Measurements from ENCODE around the gene NEURL1.
"Not testable (repeated sequence)": the region's sequence is repeated elsewhere in the genome, so short reads cannot be mapped to it uniquely, and the experiment has no call there.

The NEURL1 gene

GRCh38 chr10:103621783-103622125 lies 128.2 kb downstream of the NEURL1 start:
- TF ChIP-seq JUND (IDR thresholded peaks at IDR 0.05; ENCODE audit: low read depth) = no peak
- no peak for DNase-seq (ENCODE audit: low read depth in 1 of 2, low spot score in 1 of 2)
- in situ Hi-C loops (cut with HindIII; ENCODE audit: low pct_unique_long_range_greater_than_20kb, low sequenced_read_pairs) = no loop called here

GRCh38 chr10:103622286-103622685 lies 128.8 kb downstream of the NEURL1 start:
- in situ Hi-C loops (cut with HindIII; ENCODE audit: low pct_unique_long_range_greater_than_20kb, low sequenced_read_pairs) = no loop called here
- TF ChIP-seq JUND (IDR thresholded peaks at IDR 0.05; ENCODE audit: low read depth) = no peak
- DNase-seq (ENCODE audit: low read depth in 1 of 2, low spot score in 1 of 2) = no peak

- no peak for DNase-seq (ENCODE audit: low read depth in 1 of 2, low spot score in 1 of 2)
- in situ Hi-C loops (cut with HindIII; ENCODE audit: low pct_unique_long_range_greater_than_20kb, low sequenced_read_pairs) = no loop called here
- no peak for TF ChIP-seq JUND (IDR thresholded peaks at IDR 0.05; ENCODE audit: low read depth)
Measured at GRCh38 chr10:103622935-103623574, 129.6 kb downstream of the NEURL1 start.

GRCh38 chr10:103626178-103626577 lies 132.7 kb downstream of the NEURL1 start:
- in situ Hi-C loops (cut with HindIII; ENCODE audit: low pct_unique_long_range_greater_than_20kb, low sequenced_read_pairs) = no loop called here

GRCh38 chr10:103627111-103627892 lies 133.8 kb downstream of the NEURL1 start:
- DNase-seq (ENCODE audit: low read depth in 1 of 2, low spot score in 1 of 2) = no peak
- no peak for TF ChIP-seq JUND (IDR thresholded peaks at IDR 0.05; ENCODE audit: low read depth)
- in situ Hi-C loops (cut with HindIII; ENCODE audit: low pct_unique_long_range_greater_than_20kb, low sequenced_read_pairs) = no loop called here

More at GRCh38 chr10:103626178-103626577, 132.7 kb downstream of the NEURL1 start:
- no peak for DNase-seq (ENCODE audit: low read depth in 1 of 2, low spot score in 1 of 2)
- TF ChIP-seq JUND (IDR thresholded peaks at IDR 0.05; ENCODE audit: low read depth) = no peak

DNA sequence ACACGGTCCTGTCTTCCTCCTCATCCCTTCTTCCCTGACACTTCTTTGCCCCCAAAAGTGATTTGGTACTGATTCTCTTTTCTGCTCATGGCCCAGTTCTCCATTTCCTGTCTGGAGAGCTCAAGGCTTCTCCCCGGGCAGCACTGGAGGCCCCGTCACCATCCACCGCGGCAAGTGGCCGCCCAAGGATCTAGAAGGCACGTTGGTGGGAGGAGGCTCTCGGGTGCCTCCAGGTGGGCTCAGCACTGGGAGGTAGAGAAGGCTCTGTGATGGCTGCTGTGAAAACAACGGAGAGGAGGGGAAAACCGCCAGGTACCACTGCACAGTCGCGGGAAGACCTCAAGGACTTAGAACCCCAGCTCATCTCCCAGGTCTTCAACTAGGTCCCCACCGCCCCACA lies 134.4 kb downstream of the NEURL1 start:
- no peak for TF ChIP-seq JUND (IDR thresholded peaks at IDR 0.05; ENCODE audit: low read depth)
- no peak for DNase-seq (ENCODE audit: low read depth in 1 of 2, low spot score in 1 of 2)
- in situ Hi-C loops (cut with HindIII; ENCODE audit: low pct_unique_long_range_greater_than_20kb, low sequenced_read_pairs) = no loop called here

DNA sequence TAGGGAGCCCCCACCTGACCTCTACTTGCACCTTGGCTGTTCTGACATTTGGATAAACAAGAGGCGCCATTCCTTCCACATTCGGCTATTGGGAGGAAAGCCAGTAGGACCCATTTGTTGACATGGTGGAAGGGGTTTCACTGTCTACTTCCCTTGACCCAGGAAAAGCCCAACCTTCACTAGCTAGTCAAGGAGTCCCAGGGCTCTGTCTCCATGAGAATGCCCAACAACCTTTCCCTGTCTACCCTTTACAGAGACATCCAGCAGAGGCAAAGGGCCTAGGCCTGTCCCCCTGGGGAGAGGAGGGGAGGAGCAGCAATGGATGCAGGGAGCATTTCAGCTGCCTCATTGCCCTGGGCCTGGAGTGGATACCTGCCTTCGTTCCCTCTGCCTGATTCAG lies 136.1 kb downstream of the NEURL1 start:
- in situ Hi-C loops (cut with HindIII; ENCODE audit: low pct_unique_long_range_greater_than_20kb, low sequenced_read_pairs) = no loop called here
- DNase-seq (ENCODE audit: low read depth in 1 of 2, low spot score in 1 of 2) = no peak
- no peak for TF ChIP-seq JUND (IDR thresholded peaks at IDR 0.05; ENCODE audit: low read depth)

DNA sequence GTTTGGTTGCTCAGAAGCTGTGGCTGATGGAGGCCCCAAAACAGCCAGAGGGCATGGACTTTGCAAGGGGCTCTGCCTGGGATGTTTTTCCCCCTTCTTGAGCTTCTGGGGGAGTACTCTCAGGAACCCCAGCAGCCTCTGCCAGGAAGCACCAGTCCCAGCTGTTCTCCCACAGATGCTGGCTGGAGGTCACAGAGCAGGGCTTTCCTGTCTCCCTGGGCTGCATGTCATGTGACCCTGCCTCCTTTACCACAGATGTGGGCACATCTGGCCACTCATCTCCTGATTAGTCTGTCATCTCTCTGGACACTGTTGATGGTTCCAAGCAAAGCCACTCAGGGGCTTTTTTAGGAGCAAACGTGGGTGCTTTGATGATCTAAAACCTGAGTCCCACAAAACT lies 136.7 kb downstream of the NEURL1 start:
- no peak for TF ChIP-seq JUND (IDR thresholded peaks at IDR 0.05; ENCODE audit: low read depth)
- in situ Hi-C loops (cut with HindIII; ENCODE audit: low pct_unique_long_range_greater_than_20kb, low sequenced_read_pairs) = no loop called here
- no peak for DNase-seq (ENCODE audit: low read depth in 1 of 2, low spot score in 1 of 2)

DNA sequence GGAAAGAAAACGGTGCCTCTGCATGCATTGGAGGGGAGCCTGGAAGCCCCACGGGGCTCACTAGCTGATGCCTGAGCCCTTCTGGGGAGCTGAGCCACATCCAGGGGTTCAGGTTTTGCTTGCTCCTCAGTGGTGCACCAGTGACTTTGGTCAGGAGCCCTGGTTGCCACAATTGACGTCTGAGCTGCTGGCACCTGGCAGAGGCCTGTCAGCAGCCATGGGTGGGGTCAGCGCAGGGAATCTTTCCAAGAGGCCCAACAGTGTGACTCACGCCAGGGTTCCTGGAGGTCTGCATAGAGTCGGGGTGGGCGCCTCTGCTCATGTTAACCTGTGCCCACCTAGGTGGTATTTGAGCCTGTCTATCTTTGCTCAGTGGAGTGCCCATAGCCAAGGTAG lies 138.7 kb downstream of the NEURL1 start:
- no peak for DNase-seq (ENCODE audit: low read depth in 1 of 2, low spot score in 1 of 2)
- in situ Hi-C loops (cut with HindIII; ENCODE audit: low pct_unique_long_range_greater_than_20kb, low sequenced_read_pairs) = no loop called here
- TF ChIP-seq JUND (IDR thresholded peaks at IDR 0.05; ENCODE audit: low read depth) = no peak

DNA sequence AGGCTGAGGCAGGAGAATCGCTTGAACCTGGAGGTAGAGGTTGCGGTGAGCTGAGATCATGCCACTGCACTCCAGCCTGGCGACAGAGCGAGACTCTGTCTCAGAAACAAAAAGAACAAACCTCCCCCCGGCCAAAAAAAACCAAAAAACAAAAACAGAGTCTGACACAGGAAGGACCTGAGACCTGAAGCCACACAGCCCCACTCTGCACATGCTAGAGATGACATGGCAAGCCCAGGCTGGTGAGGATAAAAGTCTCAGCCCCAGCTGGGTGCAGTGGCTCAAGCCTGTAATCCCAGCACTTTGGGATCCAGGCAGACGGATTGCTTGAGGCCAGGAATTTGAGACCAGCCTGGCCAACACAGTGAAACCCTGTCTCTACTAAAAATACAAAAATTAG lies 139.4 kb downstream of the NEURL1 start:
- DNase-seq (ENCODE audit: low read depth in 1 of 2, low spot score in 1 of 2); in situ Hi-C loops (cut with HindIII; ENCODE audit: low pct_unique_long_range_greater_than_20kb, low sequenced_read_pairs): not testable (repeated sequence)

DNA sequence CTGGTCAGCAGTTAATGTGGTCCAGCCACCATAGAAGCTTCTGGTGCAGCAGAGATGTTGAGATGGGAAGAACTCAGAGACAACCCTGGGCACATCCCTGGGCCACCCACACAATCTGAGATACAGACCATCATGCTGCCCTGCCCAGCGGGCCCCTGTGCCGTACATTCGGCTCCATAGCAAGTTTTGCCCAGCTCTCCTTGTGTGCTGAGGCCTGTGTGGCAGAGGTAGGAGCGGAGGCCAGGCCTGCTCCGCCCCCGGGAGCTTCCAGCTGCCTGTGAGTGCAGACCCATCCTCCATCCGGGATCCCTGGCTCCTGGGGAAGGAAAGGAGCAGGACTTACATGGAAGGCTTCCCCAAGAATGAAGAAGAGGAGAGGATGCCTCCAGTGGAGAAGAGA lies 140.3 kb downstream of the NEURL1 start:
- TF ChIP-seq JUND (IDR thresholded peaks at IDR 0.05; ENCODE audit: low read depth) = no peak
- in situ Hi-C loops (cut with HindIII; ENCODE audit: low pct_unique_long_range_greater_than_20kb, low sequenced_read_pairs) = no loop called here
- DNase-seq (ENCODE audit: low read depth in 1 of 2, low spot score in 1 of 2) = no peak

DNA sequence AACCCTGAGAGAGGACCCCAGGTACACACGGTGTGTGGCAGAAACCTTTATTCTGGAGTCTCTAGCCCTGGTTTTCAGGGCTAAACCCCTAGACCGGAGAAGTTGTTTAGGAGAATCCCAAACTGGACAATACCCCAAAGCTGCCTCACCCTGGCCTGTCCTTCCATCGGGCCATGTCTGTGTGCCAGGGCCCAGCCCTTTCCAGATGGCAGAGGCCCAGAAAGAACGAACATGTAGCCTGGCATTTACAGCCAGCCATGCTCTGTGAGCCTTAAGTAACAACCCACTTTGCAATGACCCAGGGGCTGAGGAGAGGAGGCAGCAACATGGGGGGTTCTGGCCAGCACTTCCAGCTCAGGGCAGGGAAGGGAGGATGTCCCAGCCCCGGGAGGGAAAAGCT lies 142.1 kb downstream of the NEURL1 start:
- TF ChIP-seq JUND (IDR thresholded peaks at IDR 0.05; ENCODE audit: low read depth) = no peak
- DNase-seq (ENCODE audit: low read depth in 1 of 2, low spot score in 1 of 2) = no peak
- in situ Hi-C loops (cut with HindIII; ENCODE audit: low pct_unique_long_range_greater_than_20kb, low sequenced_read_pairs) = no loop called here

- no peak for TF ChIP-seq JUND (IDR thresholded peaks at IDR 0.05; ENCODE audit: low read depth)
- in situ Hi-C loops (cut with HindIII; ENCODE audit: low pct_unique_long_range_greater_than_20kb, low sequenced_read_pairs) = no loop called here
- DNase-seq (ENCODE audit: low read depth in 1 of 2, low spot score in 1 of 2) = no peak
Measured at GRCh38 chr10:103636492-103636891, 143.0 kb downstream of the NEURL1 start.

DNA sequence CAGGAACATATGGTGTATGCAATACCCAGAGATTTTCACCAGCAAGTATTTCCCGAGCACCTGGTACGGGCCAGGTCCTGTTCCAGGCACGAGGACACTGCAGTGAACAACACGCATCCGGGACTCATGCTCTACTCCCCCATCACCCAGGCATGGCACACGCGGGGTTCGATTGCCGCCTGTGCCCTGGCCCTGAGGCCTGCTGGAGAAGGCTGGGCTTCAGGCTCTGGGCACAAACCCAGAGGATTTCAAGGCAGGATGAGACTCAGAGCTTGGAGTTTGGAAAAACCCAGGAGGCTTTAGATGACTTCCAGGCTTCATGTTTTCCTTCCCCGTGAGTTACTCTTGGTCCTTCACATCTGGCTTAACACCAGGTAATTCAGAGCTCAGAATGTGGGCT lies 143.5 kb downstream of the NEURL1 start:
- no peak for DNase-seq (ENCODE audit: low read depth in 1 of 2, low spot score in 1 of 2)
- no peak for TF ChIP-seq JUND (IDR thresholded peaks at IDR 0.05; ENCODE audit: low read depth)
- in situ Hi-C loops (cut with HindIII; ENCODE audit: low pct_unique_long_range_greater_than_20kb, low sequenced_read_pairs) = no loop called here
